HEK293T (cell line): ENCODE data around the gene TEX53.

Source experiments
- CTCF ChIA-PET: fragments of 350-600 bp; formaldehyde crosslinking; extraction: SDS; loops from one replicate; lab custom pipeline; 2021; ENCODE audit warnings: antibody characterized with exemption, inconsistent platforms; lab: Yijun Ruan, JAX
- POLR2A ChIA-PET: fragments of 350-600 bp; formaldehyde crosslinking; extraction: SDS; loops from one replicate; lab custom pipeline; 2020; ENCODE audit warnings: antibody characterized with exemption, inconsistent platforms; lab: Yijun Ruan, JAX
- DNase-seq: peaks from one replicate; pipeline ENCODE4 v3.0.0; 2012; ENCODE audit warnings: mixed read lengths; ENCODE audit errors: extremely low spot score
- ARNT ChIP-seq: fragments of 450-650 bp; IDR thresholded peaks from 2 replicates; pipeline ENCODE4 v1.6.1; 2017; ENCODE audit warnings: mild to moderate bottlenecking
- BHLHE40 ChIP-seq: fragments of 450-650 bp; IDR thresholded peaks from 2 replicates; pipeline ENCODE4 v1.6.1; 2016; ENCODE audit warnings: mild to moderate bottlenecking, moderate library complexity, borderline replicate concordance
- CTBP1 ChIP-seq: fragments of 450-650 bp; IDR thresholded peaks from 2 replicates; pipeline ENCODE4 v1.6.1; 2016; ENCODE audit warnings: borderline replicate concordance
- ELF4 ChIP-seq: fragments of 450-650 bp; IDR thresholded peaks from 2 replicates; pipeline ENCODE4 v1.6.1; 2017; ENCODE audit warnings: antibody characterized with exemption
- FOXA1 ChIP-seq: fragments of 450-650 bp; IDR thresholded peaks from 2 replicates; pipeline ENCODE4 v1.6.1; 2016; ENCODE audit warnings: mild to moderate bottlenecking
- FOXK2 ChIP-seq: fragments of 450-650 bp; IDR thresholded peaks from 2 replicates; pipeline ENCODE4 v1.6.1; 2016; ENCODE audit warnings: mild to moderate bottlenecking
- FOXM1 ChIP-seq: fragments of 450-650 bp; IDR thresholded peaks from 2 replicates; pipeline ENCODE4 v1.6.1; 2017; ENCODE audit warnings: mild to moderate bottlenecking, borderline replicate concordance
- HDGF ChIP-seq: fragments of 450-650 bp; IDR thresholded peaks from 2 replicates; pipeline ENCODE4 v1.6.1; 2017; ENCODE audit warnings: antibody characterized with exemption, borderline replicate concordance
- L3MBTL2 ChIP-seq: fragments of 450-650 bp; conservative IDR thresholded peaks from 2 replicates; pipeline ENCODE4 v1.6.1; 2016; ENCODE audit warnings: mild to moderate bottlenecking
- LEF1 ChIP-seq: fragments of 450-650 bp; IDR thresholded peaks from 2 replicates; pipeline ENCODE4 v1.6.1; 2017; ENCODE audit warnings: mild to moderate bottlenecking, borderline replicate concordance
- NFRKB ChIP-seq: fragments of 450-650 bp; IDR thresholded peaks from 2 replicates; pipeline ENCODE4 v1.6.1; 2016; ENCODE audit warnings: mild to moderate bottlenecking, moderate library complexity
- SP1 ChIP-seq: fragments of 450-650 bp; IDR thresholded peaks from 2 replicates; pipeline ENCODE4 v1.6.1; 2017
- SUZ12 ChIP-seq: fragments of 450-650 bp; IDR thresholded peaks from 2 replicates; pipeline ENCODE4 v1.6.1; 2016; ENCODE audit warnings: mild to moderate bottlenecking
- TARDBP ChIP-seq: fragments of 450-650 bp; IDR thresholded peaks from 2 replicates; pipeline ENCODE4 v1.6.1; 2016
- ZNF384 ChIP-seq: fragments of 450-650 bp; IDR thresholded peaks from 2 replicates; pipeline ENCODE4 v1.6.1; 2016
- TF ChIP-seq, protein P1 (sequence below): fragments of 450-650 bp; IDR thresholded peaks from 2 replicates; pipeline ENCODE4 v1.6.1; 2016

The TEX53 gene

DNA sequence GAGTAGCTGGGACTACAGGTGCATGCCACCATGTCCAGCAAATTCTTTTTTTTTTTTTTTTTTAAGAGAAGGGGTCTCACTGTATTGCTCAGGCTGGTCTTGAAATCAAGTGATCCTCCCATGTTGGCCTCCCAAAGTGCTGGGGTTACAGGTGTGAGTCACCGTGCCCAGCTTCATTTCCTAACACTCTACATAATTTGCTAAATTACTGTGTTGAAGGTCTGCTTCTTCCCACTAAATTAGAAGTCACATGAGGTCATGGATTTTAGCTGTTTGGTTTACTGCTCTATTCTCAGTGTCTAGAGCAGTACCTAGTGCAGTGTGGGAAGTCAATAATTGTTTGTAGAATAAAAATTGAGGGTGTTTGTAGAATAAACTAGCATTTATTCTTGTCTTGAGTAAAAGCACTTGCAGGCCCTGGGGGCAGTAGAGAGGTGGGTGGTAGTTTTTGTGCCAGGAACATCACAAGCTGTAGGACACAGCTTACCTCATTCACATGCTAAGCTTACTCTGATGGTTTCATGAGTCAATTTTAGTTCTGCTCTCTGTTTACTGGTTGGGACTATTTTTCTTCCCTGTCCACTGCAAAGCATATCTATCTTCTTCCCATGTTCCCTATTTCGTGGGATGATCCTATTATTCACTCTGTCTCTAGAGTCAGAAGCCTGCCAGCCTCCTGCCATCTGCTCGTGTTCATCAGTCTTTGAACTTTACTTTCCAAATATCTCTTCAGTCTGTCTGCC lies 17.4 kb upstream of the TEX53 start:
- CTCF ChIA-PET, result interaction anchor here (0.9 to 1.3 kb wide), 2 partner anchors 232 to 269 kb away, joined by 3 to 7 read pairs; no protein-coding TSS in a partner anchor
- no peak for DNase-seq
- POLR2A ChIA-PET, result no interaction called here
- no peak for TF ChIP-seq BHLHE40
- TF ChIP-seq HDGF, result no peak
- TF ChIP-seq L3MBTL2, result no peak
- no peak for TF ChIP-seq SP1
- TF ChIP-seq FOXA1, result no peak
- TF ChIP-seq, protein P1, sequence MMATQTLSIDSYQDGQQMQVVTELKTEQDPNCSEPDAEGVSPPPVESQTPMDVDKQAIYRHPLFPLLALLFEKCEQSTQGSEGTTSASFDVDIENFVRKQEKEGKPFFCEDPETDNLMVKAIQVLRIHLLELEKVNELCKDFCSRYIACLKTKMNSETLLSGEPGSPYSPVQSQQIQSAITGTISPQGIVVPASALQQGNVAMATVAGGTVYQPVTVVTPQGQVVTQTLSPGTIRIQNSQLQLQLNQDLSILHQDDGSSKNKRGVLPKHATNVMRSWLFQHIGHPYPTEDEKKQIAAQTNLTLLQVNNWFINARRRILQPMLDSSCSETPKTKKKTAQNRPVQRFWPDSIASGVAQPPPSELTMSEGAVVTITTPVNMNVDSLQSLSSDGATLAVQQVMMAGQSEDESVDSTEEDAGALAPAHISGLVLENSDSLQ, result no peak
- TF ChIP-seq SUZ12, result no peak
- no peak for TF ChIP-seq FOXM1
- TF ChIP-seq ZNF384, result no peak
- no peak for TF ChIP-seq LEF1
- no peak for TF ChIP-seq FOXK2
- TF ChIP-seq NFRKB, result no peak
- TF ChIP-seq CTBP1, result no peak
- no peak for TF ChIP-seq TARDBP

DNA sequence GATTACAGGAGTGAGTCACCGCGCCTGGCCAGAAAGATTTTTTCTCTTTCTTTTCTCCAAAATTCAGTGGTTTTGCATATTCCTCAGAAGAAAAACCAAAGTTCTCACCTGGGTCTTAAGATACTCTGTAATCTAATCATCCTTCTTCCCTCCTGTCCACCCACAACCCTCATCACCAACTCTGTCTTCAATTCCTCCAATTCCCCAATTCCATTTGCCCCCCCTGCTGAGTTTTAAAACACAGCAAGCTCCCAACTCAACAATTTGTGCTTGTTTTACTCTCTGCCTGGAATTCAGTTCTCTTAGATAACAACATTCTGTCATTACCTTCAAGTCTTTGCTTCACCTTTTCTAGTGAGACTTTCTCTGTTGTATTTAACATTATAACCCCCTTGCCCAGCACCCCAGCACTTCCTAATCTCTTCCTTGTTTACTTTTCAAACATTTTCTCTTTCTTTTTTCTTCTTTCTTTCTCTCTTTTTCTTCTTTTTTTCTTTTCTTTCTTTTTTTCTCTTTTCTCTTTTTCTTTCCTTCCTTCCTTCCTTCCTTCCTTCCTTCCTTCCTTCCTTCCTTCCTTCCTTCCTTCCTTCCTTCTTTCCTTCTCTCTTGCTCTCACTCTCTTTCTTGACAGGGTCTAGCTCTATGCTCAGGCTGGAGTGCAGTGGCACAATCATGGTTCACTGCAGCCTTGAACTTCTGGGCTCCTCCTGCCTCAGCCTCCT lies 16.6 kb upstream of the TEX53 start:
- POLR2A ChIA-PET, result no interaction called here
- TF ChIP-seq FOXM1 (no peak), HDGF (no peak), TARDBP (no peak), FOXA1 (no peak), FOXK2 (no peak), BHLHE40 (no peak), L3MBTL2 (no peak), SP1 (no peak), SUZ12 (no peak), CTBP1 (no peak)
- TF ChIP-seq, protein P1, result no peak
- DNase-seq, result no peak
- CTCF ChIA-PET, result interaction anchor here (1.3 kb wide), 1 partner anchor 233 kb away, joined by 7 read pairs; no protein-coding TSS in a partner anchor

DNA sequence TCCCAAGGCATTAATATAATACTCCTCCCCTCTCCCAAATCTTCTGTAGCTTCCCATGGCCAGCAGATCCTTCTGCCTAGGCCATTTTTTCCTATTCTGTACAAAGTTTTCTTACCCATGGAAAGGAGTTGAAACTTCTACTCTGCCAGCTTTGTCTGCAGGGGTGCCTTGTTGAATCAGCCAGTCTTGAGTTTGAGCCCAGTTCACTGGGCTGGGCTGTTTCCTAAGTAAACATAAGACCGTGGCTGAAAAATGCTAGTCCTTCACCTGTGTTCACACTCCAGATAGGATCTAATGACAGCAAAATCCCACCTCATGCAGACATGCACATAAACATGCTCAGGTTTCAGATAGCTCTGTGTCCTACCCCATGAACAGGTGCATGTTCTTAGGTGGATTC lies 14.0 kb upstream of the TEX53 start:
- CTCF ChIA-PET, result interaction anchor here (1.2 kb wide), 1 partner anchor 10 kb away, joined by 4 read pairs; no protein-coding TSS in a partner anchor
- no peak for TF ChIP-seq NFRKB
- TF ChIP-seq FOXM1, result no peak
- TF ChIP-seq L3MBTL2, result no peak
- TF ChIP-seq, protein P1, result no peak
- TF ChIP-seq CTBP1, result no peak
- TF ChIP-seq SP1, result no peak
- no peak for TF ChIP-seq ZNF384
- TF ChIP-seq SUZ12, result no peak
- TF ChIP-seq FOXK2, result no peak
- no peak for TF ChIP-seq ELF4
- no peak for TF ChIP-seq ARNT
- POLR2A ChIA-PET, result no interaction called here

DNA sequence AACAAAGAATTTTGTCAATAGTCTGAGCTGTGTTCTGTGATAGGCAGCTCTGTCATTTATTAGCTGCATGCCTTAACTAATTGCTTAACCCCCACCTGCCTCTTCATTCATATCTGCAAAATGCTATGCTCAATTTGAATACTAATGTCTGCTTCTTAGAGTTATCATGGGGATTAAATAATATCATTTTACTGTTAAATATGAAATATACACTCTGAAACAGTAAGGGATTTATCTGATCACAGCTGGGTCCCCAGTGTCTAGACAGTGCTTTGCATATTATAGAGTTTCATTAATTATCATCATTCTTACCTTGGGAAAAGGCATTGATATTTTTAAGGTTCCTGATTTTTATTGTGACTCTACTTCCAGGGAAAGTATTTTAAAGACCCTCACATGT lies 12.4 kb upstream of the TEX53 start:
- DNase-seq, result no peak
- no peak for TF ChIP-seq FOXK2
- no peak for TF ChIP-seq SUZ12
- TF ChIP-seq L3MBTL2, result no peak
- no peak for TF ChIP-seq NFRKB
- no peak for TF ChIP-seq ARNT
- no peak for TF ChIP-seq HDGF
- TF ChIP-seq SP1, result no peak
- TF ChIP-seq FOXA1, result no peak
- TF ChIP-seq TARDBP, result no peak
- TF ChIP-seq ELF4, result no peak
- no peak for TF ChIP-seq LEF1
- TF ChIP-seq, protein P1, result no peak
- TF ChIP-seq CTBP1, result no peak
- CTCF ChIA-PET, result no interaction called here
- POLR2A ChIA-PET, result no interaction called here

More for the DNA sequence above, 14.0 kb upstream of the TEX53 start:
- DNase-seq, result no peak

DNA sequence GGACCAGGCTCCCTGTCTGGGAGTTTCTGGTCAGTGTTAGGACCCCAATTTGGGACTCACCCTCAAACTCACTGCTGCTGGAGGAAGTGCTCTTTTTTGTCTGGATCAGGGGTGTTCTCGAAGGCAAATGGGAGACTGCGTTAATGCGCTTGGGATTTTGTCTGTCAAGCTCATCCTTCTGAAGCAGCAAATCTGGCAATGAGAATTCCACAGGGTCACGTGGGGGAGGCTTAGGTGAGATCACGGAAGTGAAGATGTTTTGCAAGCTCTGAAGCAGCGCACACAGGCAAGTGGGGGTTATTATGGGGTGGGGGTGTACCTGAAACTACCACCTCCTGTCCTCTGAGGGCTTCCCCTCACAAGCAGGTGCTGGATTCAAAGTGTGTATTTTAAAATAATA lies 10.5 kb upstream of the TEX53 start:
- POLR2A ChIA-PET, result no interaction called here

More for the DNA sequence above, 10.5 kb upstream of the TEX53 start:
- TF ChIP-seq HDGF, result no peak
- no peak for TF ChIP-seq L3MBTL2
- TF ChIP-seq ZNF384, result no peak
- TF ChIP-seq NFRKB, result no peak
- no peak for TF ChIP-seq TARDBP
- no peak for TF ChIP-seq LEF1
- TF ChIP-seq FOXA1, result no peak
- no peak for TF ChIP-seq ELF4
- no peak for TF ChIP-seq CTBP1
- TF ChIP-seq, protein P1, result no peak
- TF ChIP-seq SP1, result no peak
- TF ChIP-seq FOXM1, result no peak
- CTCF ChIA-PET, result no interaction called here
- DNase-seq, result no peak
